ENCODE measurements around the gene TTPAL. TPM values are rescaled to one million over a fixed set of nuclear protein-coding genes. Genes with fewer than 3 reads are reported as not detected.

The TTPAL gene
- total RNA-seq, 1 experiment from 2014 or later, result 20.4 TPM

DNA sequence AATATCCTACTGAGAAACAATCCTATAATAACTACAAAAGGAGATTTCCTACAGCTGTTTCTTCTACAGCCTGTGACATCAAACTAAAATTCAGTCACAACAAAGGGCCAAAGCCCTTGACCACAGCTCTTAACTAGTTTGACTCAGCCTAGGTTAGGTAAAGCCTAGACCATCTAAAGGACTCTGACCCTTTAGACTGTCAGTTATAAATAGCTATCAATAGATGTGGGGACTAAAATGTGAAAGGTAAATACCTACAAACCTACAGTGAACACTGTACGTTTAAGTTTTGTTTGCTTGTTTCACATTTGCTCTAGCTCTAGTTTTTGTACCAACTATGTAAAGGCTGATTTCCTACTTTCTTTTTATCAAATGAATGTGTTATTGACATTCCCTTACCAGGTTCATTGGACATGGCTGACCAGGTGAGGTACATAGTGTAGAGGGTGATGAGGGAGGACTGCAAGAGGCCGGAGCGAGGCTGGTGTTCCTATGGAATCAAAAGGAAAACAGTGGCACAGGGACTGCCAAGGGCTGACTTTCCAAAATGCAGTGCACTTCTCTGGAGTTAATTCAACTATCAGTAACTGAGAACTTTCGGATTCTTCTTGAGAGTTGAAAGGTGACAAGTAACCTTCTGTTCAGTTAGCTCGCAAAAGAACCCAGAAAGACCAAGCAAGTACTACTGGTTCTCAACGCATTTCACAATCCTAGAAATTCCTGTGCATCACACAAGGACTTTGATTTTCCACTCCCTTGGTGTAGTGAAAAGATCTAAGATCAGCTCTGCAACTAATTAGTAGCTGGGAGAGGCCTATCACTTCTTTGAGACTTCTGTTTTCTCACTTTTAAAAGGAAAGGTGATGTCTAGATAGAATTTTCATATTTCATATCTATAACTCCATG lies 29.0 kb downstream of the TTPAL start:
- ChIA-PET RAD21 (ENCODE audit: low non-redundant PET in 1 of 2, low total read pairs in 2 of 2, uncharacterized antibody in 2 of 2, unreplicated experiment in 2 of 2) (no interaction called here), POLR2A (no interaction called here), CTCF (no interaction called here)
- H4K20me1 ChIP-seq (ENCODE audit: insufficient read depth), result no peaks in the 10 kb centered on the region
- H3K4me3 ChIP-seq (replicated peaks in 1 of 2; ENCODE audit: low read depth in 1 of 2, low read length in 2 of 2), result no peak overlapping the region
- intact Hi-C loops (cut with micrococcal nuclease), result no loop called here
- H2AFZ ChIP-seq (ENCODE audit: low read depth, low read length, poor library complexity, severe bottlenecking), result no peak overlapping the region
- H3K9me3 ChIP-seq (ENCODE audit: control insufficient read depth in 1 of 2, insufficient read depth in 1 of 2, low read depth in 1 of 2, low read length in 2 of 2), result no peaks in the 10 kb centered on the region
- TF ChIP-seq SRF (IDR thresholded peaks at IDR 0.05; ENCODE audit: low read depth) (no peak), CEBPB (IDR thresholded peaks at IDR 0.05; ENCODE audit: low read depth) (no peak), SP1 (IDR thresholded peaks at IDR 0.05; ENCODE audit: low read depth) (no peak), JUND (IDR thresholded peaks at IDR 0.05) (no peak), YY1 (IDR thresholded peaks at IDR 0.05; ENCODE audit: extremely low read depth, insufficient replicate concordance, low read depth, low read length) (no peak), POLR2A (IDR thresholded peaks at IDR 0.05; ENCODE audit: borderline replicate concordance, extremely low read depth, insufficient read depth, insufficient read length) (no peak), ZNF274 (IDR thresholded peaks at IDR 0.05; ENCODE audit: low read depth, low read length) (no peak), POLR2AphosphoS5 (IDR thresholded peaks at IDR 0.05; ENCODE audit: low read depth, low read length) (no peak), EGR1 (IDR thresholded peaks at IDR 0.05; ENCODE audit: low read depth) (no peak), EZH2phosphoT487 (IDR thresholded peaks at IDR 0.05; ENCODE audit: borderline replicate concordance) (no peak), EZH2 (IDR thresholded peaks at IDR 0.05) (no peak), FOSL1 (IDR thresholded peaks at IDR 0.05; ENCODE audit: low read depth) (no peak)
- TF ChIP-seq, protein P1, sequence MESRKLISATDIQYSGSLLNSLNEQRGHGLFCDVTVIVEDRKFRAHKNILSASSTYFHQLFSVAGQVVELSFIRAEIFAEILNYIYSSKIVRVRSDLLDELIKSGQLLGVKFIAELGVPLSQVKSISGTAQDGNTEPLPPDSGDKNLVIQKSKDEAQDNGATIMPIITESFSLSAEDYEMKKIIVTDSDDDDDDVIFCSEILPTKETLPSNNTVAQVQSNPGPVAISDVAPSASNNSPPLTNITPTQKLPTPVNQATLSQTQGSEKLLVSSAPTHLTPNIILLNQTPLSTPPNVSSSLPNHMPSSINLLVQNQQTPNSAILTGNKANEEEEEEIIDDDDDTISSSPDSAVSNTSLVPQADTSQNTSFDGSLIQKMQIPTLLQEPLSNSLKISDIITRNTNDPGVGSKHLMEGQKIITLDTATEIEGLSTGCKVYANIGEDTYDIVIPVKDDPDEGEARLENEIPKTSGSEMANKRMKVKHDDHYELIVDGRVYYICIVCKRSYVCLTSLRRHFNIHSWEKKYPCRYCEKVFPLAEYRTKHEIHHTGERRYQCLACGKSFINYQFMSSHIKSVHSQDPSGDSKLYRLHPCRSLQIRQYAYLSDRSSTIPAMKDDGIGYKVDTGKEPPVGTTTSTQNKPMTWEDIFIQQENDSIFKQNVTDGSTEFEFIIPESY (IDR thresholded peaks at IDR 0.05; ENCODE audit: extremely low read depth, insufficient replicate concordance, low read length), result no peak
- TF ChIP-seq, protein P2, sequence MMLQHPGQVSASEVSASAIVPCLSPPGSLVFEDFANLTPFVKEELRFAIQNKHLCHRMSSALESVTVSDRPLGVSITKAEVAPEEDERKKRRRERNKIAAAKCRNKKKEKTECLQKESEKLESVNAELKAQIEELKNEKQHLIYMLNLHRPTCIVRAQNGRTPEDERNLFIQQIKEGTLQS (IDR thresholded peaks at IDR 0.05), result no peak
- TF ChIP-seq, protein P3, sequence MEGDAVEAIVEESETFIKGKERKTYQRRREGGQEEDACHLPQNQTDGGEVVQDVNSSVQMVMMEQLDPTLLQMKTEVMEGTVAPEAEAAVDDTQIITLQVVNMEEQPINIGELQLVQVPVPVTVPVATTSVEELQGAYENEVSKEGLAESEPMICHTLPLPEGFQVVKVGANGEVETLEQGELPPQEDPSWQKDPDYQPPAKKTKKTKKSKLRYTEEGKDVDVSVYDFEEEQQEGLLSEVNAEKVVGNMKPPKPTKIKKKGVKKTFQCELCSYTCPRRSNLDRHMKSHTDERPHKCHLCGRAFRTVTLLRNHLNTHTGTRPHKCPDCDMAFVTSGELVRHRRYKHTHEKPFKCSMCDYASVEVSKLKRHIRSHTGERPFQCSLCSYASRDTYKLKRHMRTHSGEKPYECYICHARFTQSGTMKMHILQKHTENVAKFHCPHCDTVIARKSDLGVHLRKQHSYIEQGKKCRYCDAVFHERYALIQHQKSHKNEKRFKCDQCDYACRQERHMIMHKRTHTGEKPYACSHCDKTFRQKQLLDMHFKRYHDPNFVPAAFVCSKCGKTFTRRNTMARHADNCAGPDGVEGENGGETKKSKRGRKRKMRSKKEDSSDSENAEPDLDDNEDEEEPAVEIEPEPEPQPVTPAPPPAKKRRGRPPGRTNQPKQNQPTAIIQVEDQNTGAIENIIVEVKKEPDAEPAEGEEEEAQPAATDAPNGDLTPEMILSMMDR (IDR thresholded peaks at IDR 0.05 in 2 of 3, conservative IDR thresholded peaks at IDR 0.05 in 1 of 3; ENCODE audit: borderline replicate concordance in 1 of 3, insufficient read depth in 1 of 3, low read depth in 2 of 3, low read length in 2 of 3), result no peak
- no peak overlapping the region for H3K9ac ChIP-seq (ENCODE audit: low read length)
- H3K79me2 ChIP-seq (ENCODE audit: insufficient read depth, low read length), result no peaks in the 10 kb centered on the region
- H3K4me2 ChIP-seq (ENCODE audit: low read length), result no peak overlapping the region
- H3K36me3 ChIP-seq (ENCODE audit: control insufficient read depth in 1 of 2, insufficient read depth in 2 of 2, low read length in 2 of 2), result peaks cover 24 to 63% of the 10 kb centered on the region in 2 experiments; a peak in 3 of 4 replicates
- H3K27ac ChIP-seq (ENCODE audit: low read depth, low read length), result no peak overlapping the region
- no peaks in the 10 kb centered on the region for H3K27me3 ChIP-seq (ENCODE audit: insufficient read depth, low read length)
- H3K9me2 ChIP-seq (ENCODE audit: insufficient read depth), result no peaks in the 10 kb centered on the region
- ATAC-seq (no peak), DNase-seq (ENCODE audit: low read depth, low spot score) (no peak)
- H3K4me1 ChIP-seq (ENCODE audit: control insufficient read depth in 1 of 2, insufficient read depth in 2 of 2, low read length in 2 of 2), result no peaks in the 10 kb centered on the region
- no TSS peak for BruUV-seq (replicated peaks)

All from HCT116 (cell line).